Kidney epithelial cell (primary cell): ENCODE data around the gene NTM. TPM values are rescaled to one million over a fixed set of nuclear protein-coding genes. Genes with fewer than 3 reads are reported as not detected.
A peak's percentile ranks its signal among the peaks of the same experiment; 100 is the strongest.

Experiments used
- DNase-seq: peaks from one replicate; pipeline ENCODE4 v3.0.0-alpha.2; 2010; ENCODE audit warnings: low read depth
- H3K27me3 ChIP-seq: 2 replicates; pipeline ENCODE4 v1.6.0; 2011; ENCODE audit warnings: low read length; ENCODE audit not compliant: control insufficient read depth, insufficient read depth
- H3K36me3 ChIP-seq: 2 replicates; pipeline ENCODE4 v1.5.1; 2011; ENCODE audit warnings: low read length; ENCODE audit not compliant: control insufficient read depth, insufficient read depth
- H3K4me3 ChIP-seq: 2 replicates; pipeline ENCODE4 v1.5.1; 2011; ENCODE audit warnings: low read depth, mild to moderate bottlenecking, control low read depth, low read length
- CTCF ChIP-seq: IDR thresholded peaks from 2 replicates; pipeline ENCODE4 v1.5.1; 2011; ENCODE audit warnings: mild to moderate bottlenecking, moderate library complexity, low read length, control low read depth, inconsistent platforms; ENCODE audit not compliant: insufficient read depth, poor library complexity, severe bottlenecking
- total RNA-seq: library from RNA; depleted of rRNA; stranded (reverse); fragments of >200 nt; gene quantifications from 2 replicates; pipeline ENCODE4 v1.2.3, GENCODE V29; 2015

NTM gene
- total RNA-seq, 1 donor from 2014 or later = 111 TPM

GRCh38 chr11:131867457-131868257, 497.2 kb downstream of the NTM start:
- Histone ChIP-seq H3K36me3 (no peaks in the 10 kb centered on the region), H3K4me3 (no peak overlapping the region), H3K27me3 (no peaks in the 10 kb centered on the region)
- peak; percentile 51 for DNase-seq
- TF ChIP-seq CTCF = peak; percentile 87

- no peak for DNase-seq
- Histone ChIP-seq H3K36me3 (no peaks in the 10 kb centered on the region), H3K4me3 (no peak overlapping the region), H3K27me3 (no peaks in the 10 kb centered on the region)
- no peak for TF ChIP-seq CTCF
Measured at GRCh38 chr11:131868629-131869507, 498.5 kb downstream of the NTM start.

GRCh38 chr11:131870305-131870704, 499.9 kb downstream of the NTM start:
- Histone ChIP-seq H3K4me3 (no peak overlapping the region), H3K36me3 (no peaks in the 10 kb centered on the region), H3K27me3 (no peaks in the 10 kb centered on the region)
- no peak for DNase-seq
- TF ChIP-seq CTCF = no peak

- no peaks in the 10 kb centered on the region for H3K36me3 ChIP-seq
- no peak for TF ChIP-seq CTCF
- no peak for DNase-seq
- H3K4me3 ChIP-seq = no peak overlapping the region
- H3K27me3 ChIP-seq = no peaks in the 10 kb centered on the region
Measured at GRCh38 chr11:131871006-131871405, 500.6 kb downstream of the NTM start.

- Histone ChIP-seq H3K27me3 (no peaks in the 10 kb centered on the region), H3K36me3 (no peaks in the 10 kb centered on the region), H3K4me3 (no peak overlapping the region)
- TF ChIP-seq CTCF = no peak
- DNase-seq = no peak
Measured at GRCh38 chr11:131874070-131874469, 503.7 kb downstream of the NTM start.
